Ishikawa (cell line): Measurements from ENCODE around the gene FLRT3.

Experiments used
- EP300 ChIP-seq: IDR thresholded peaks from 2 replicates; pipeline ENCODE4 v1.6.1; 2012; ENCODE audit warnings: borderline replicate concordance
- NFIC ChIP-seq: IDR thresholded peaks from 2 replicates; pipeline ENCODE4 v1.6.1; 2012
- RAD21 ChIP-seq: IDR thresholded peaks from 2 replicates; pipeline ENCODE4 v1.6.1; 2012; ENCODE audit warnings: low read depth
- TAF1 ChIP-seq: IDR thresholded peaks from 2 replicates; pipeline ENCODE4 v1.6.1; 2012; ENCODE audit warnings: low read depth, mild to moderate bottlenecking

DNA sequence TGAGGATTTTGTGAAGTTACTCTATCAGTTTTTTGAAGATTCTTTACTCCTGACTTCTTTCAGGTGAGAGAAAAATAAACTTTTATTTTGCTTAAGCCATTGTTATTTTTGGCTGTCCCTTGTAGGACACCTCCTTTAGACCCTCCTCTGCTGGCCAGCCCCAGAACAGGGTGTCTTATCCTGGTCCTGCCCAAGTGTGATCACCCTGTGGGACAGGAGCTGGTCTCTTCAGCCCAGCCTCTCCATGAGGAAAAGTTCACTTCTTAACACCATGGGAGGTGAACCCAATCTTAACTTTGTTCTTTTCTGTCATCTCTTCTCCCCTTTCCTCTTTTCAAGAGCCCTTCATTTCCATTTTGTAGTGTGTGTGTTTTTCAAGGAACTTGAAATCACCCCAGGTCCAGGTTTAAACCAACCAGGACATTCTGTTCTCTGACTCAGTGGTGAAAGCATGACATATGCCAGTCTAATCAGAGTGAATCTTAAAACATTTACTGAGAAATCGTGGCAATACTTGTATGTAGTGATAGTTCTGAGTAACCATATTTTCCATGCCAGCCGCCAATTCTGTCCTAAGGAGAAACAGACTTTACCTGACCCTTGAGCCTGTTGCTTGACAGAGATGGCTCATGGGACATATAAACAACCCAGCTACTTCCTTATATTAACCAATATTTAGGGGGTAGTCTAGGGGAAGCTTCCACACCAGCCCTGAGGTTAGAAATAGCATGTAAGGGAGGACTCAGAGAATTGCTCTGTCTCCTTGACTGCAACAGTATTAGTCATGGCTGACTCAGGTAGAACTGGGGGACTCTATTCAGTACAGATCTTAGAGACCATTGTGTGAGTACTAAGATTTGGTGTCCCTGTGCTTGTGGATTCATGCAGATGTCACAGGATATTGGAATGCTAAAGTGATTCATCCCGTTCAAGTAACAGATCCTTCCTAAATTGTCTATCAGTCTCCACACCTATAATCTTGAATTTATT lies 48.8 kb downstream of the FLRT3 start:
- TF ChIP-seq NFIC (no peak), EP300 (no peak), TAF1 (no peak), RAD21 (no peak)
